Right lobe of liver (tissue), 4 donors: Measurements from ENCODE around the gene EIF4H.
"Not testable (repeated sequence)": the region's sequence is repeated elsewhere in the genome, so short reads cannot be mapped to it uniquely, and the experiment has no call there.

ENCODE experiments used
- POLR2A ChIP-seq: fragments of 450-650 bp; IDR thresholded peaks from one replicate; pipeline ENCODE4 v1.6.1; 2017; ENCODE audit warnings: antibody characterized with exemption, mild to moderate bottlenecking
- TF ChIP-seq, protein P1 (sequence below), 4 donors: fragments of 200-600 bp in 3 of 4; fragments of 450-650 bp in 1 of 4; IDR thresholded peaks; one replicate each; pipeline versions ENCODE4 v1.5.1 to v1.8.0; 2016 to 2022; ENCODE audit warnings: antibody characterized with exemption in 4 of 4, mild to moderate bottlenecking in 2 of 4
- donor health status: DM: no; HTN: no; CAD: no.
- donor health status: DM: no; HTN: no; CAD: no.
- donor health status: DM: no; HTN: yes; CAD: no.

- TF ChIP-seq POLR2A, result not testable (repeated sequence)
- TF ChIP-seq, protein P1, sequence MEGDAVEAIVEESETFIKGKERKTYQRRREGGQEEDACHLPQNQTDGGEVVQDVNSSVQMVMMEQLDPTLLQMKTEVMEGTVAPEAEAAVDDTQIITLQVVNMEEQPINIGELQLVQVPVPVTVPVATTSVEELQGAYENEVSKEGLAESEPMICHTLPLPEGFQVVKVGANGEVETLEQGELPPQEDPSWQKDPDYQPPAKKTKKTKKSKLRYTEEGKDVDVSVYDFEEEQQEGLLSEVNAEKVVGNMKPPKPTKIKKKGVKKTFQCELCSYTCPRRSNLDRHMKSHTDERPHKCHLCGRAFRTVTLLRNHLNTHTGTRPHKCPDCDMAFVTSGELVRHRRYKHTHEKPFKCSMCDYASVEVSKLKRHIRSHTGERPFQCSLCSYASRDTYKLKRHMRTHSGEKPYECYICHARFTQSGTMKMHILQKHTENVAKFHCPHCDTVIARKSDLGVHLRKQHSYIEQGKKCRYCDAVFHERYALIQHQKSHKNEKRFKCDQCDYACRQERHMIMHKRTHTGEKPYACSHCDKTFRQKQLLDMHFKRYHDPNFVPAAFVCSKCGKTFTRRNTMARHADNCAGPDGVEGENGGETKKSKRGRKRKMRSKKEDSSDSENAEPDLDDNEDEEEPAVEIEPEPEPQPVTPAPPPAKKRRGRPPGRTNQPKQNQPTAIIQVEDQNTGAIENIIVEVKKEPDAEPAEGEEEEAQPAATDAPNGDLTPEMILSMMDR (IDR thresholded peaks at IDR 0.05), result not testable (repeated sequence)
Observed at GRCh38 chr7:74208241-74208640, 34.1 kb downstream of the EIF4H start.
